Ishikawa (cell line): ENCODE measurements around the gene MRS2.

ENCODE experiments used
- CEBPB ChIP-seq: IDR thresholded peaks from 2 replicates; pipeline ENCODE4 v1.6.1; 2012
- CREB1 ChIP-seq: IDR thresholded peaks from 2 replicates; pipeline ENCODE4 v1.6.1; 2012; ENCODE audit warnings: low read depth
- EGR1 ChIP-seq: IDR thresholded peaks from 2 replicates; pipeline ENCODE4 v1.6.1; 2012
- EP300 ChIP-seq: IDR thresholded peaks from 2 replicates; pipeline ENCODE4 v1.6.1; 2012; ENCODE audit warnings: borderline replicate concordance
- FOXM1 ChIP-seq: IDR thresholded peaks from 2 replicates; pipeline ENCODE4 v1.6.1; 2012; ENCODE audit warnings: low read depth, borderline replicate concordance
- NFIC ChIP-seq: IDR thresholded peaks from 2 replicates; pipeline ENCODE4 v1.6.1; 2012
- RAD21 ChIP-seq: IDR thresholded peaks from 2 replicates; pipeline ENCODE4 v1.6.1; 2012; ENCODE audit warnings: low read depth
- REST ChIP-seq: IDR thresholded peaks from 2 replicates; pipeline ENCODE4 v1.6.1; 2012; ENCODE audit warnings: low read depth, mild to moderate bottlenecking
- TAF1 ChIP-seq: IDR thresholded peaks from 2 replicates; pipeline ENCODE4 v1.6.1; 2012; ENCODE audit warnings: low read depth, mild to moderate bottlenecking
- TCF12 ChIP-seq: IDR thresholded peaks from 2 replicates; pipeline ENCODE4 v1.6.1; 2012; ENCODE audit warnings: low read depth
- TEAD4 ChIP-seq: IDR thresholded peaks from 2 replicates; pipeline ENCODE4 v1.6.1; 2012
- YY1 ChIP-seq: IDR thresholded peaks from 2 replicates; pipeline ENCODE4 v1.6.1; 2012; ENCODE audit warnings: low read depth
- ZBTB7A ChIP-seq: IDR thresholded peaks from 2 replicates; pipeline ENCODE4 v1.6.1; 2012; ENCODE audit warnings: low read depth
- TF ChIP-seq, protein P1 (sequence below): IDR thresholded peaks from 2 replicates; pipeline ENCODE4 v1.6.1; 2012
- TF ChIP-seq, protein P2 (sequence below): IDR thresholded peaks from 2 replicates; pipeline ENCODE4 v1.6.1; 2012

MRS2 gene, protein sequence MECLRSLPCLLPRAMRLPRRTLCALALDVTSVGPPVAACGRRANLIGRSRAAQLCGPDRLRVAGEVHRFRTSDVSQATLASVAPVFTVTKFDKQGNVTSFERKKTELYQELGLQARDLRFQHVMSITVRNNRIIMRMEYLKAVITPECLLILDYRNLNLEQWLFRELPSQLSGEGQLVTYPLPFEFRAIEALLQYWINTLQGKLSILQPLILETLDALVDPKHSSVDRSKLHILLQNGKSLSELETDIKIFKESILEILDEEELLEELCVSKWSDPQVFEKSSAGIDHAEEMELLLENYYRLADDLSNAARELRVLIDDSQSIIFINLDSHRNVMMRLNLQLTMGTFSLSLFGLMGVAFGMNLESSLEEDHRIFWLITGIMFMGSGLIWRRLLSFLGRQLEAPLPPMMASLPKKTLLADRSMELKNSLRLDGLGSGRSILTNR

GRCh38 chr6:24402697-24403500 is at the start of gene MRS2:
Gene MRS2, plus strand, starts transcription at chr6:24402936. Its CDS starts 111 bp downstream, at chr6:24403047.
- TF ChIP-seq TAF1, result peak; percentile 94
- TF ChIP-seq TEAD4, result 0 out of 2 replicates have a peak, but pooled peaks have one; percentile 20
- peak; percentile 70; the same call in 1 of the 2 replicates for TF ChIP-seq YY1
- no peak for TF ChIP-seq TCF12
- peak; percentile 54; the same call in 1 of the 2 replicates for TF ChIP-seq REST
- no peak for TF ChIP-seq CEBPB
- no peak for TF ChIP-seq FOXM1
- TF ChIP-seq CREB1, result no peak
- TF ChIP-seq RAD21, result no peak
- no peak for TF ChIP-seq EP300
- TF ChIP-seq, protein P1, sequence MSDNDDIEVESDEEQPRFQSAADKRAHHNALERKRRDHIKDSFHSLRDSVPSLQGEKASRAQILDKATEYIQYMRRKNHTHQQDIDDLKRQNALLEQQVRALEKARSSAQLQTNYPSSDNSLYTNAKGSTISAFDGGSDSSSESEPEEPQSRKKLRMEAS, result peak; percentile 66
- no peak for TF ChIP-seq NFIC
- TF ChIP-seq, protein P2, sequence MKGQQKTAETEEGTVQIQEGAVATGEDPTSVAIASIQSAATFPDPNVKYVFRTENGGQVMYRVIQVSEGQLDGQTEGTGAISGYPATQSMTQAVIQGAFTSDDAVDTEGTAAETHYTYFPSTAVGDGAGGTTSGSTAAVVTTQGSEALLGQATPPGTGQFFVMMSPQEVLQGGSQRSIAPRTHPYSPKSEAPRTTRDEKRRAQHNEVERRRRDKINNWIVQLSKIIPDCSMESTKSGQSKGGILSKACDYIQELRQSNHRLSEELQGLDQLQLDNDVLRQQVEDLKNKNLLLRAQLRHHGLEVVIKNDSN, result 0 out of 2 replicates have a peak, but pooled peaks have one; percentile 16
- TF ChIP-seq EGR1, result no peak
- no peak for TF ChIP-seq ZBTB7A

DNA sequence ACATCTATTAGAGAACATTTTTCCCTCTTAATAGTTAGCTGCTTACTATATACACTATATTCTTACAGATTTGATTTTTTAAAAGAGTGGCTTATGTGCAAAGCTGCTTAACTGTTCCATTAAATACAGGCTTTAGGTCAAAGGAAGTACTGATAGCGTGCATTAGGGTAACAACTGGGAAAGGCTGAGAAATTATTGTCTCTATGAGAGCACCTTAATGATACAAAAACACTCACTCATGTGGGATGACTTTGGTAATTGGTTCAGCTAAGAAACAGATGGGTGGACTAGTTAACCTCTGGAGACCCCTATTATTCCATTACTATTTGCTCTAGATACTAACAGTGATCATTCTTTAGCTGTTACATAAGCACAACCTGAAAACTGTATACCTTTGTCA is 48.9 kb upstream of the MRS2 start:
- TF ChIP-seq EGR1 (no peak), FOXM1 (no peak), TAF1 (no peak), TEAD4 (no peak), TCF12 (no peak), NFIC (no peak), EP300 (no peak), ZBTB7A (no peak), YY1 (no peak)
- TF ChIP-seq, protein P1, result no peak

DNA sequence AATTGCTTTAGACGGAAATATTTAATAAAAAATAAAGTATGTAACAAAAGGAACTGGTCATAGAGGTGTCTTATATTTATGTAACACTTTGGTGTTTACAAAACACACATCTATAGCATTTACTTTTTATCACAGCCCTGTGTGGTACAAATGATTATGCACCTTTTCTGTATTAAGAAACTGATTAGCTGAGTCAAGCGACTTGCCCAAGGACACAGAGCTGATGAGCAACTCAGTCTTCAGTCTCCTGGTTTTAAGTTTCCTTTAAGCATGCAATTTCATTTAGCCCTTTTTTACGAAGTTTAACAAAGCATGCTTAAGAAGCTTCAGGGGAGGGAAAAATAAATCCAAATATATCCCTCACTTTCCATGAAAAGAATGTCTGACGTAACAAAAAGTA is 47.3 kb upstream of the MRS2 start:
- no peak for TF ChIP-seq FOXM1

DNA sequence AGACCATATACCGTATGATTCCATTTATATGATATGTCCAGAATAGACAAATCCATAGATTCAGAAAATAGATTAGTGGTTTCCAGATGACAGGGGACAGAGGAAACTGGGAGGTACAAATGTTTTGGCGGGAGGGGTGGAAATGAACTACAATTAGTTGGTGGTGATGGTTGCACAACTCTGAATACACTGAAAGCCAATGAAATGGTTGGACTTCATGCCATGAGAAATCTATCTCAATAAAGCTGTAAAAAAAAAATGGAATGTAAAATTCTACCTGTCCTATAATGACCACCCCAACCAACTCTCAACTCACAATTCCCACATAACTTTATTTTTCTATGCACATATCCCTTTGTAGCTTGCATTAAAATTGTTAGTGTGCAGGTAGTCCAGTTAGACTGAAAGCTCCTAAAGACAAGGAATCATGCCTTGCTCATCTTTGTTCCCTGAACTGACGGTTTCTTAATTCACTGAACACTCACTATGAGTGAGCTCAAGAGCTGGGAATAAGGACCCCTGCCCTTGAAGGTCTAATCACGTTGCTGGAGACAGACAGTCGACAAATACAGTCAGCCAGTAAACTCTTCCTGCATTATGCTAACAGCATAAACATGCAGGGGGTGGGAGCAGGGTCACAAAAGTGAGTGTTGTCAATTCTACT is 46.3 kb upstream of the MRS2 start:
- no peak for TF ChIP-seq EGR1
- TF ChIP-seq NFIC, result no peak
- TF ChIP-seq EP300, result no peak
- no peak for TF ChIP-seq YY1
- TF ChIP-seq, protein P2, result no peak
- no peak for TF ChIP-seq FOXM1
- no peak for TF ChIP-seq RAD21
- no peak for TF ChIP-seq TAF1
- no peak for TF ChIP-seq ZBTB7A
- TF ChIP-seq TEAD4, result no peak
- no peak for TF ChIP-seq REST
- TF ChIP-seq TCF12, result no peak
- no peak for TF ChIP-seq CREB1
- TF ChIP-seq, protein P1, result no peak
- TF ChIP-seq CEBPB, result no peak
